Esophagus squamous epithelium (tissue), 5 donors: ENCODE results near the gene ANP32B. TPM values are rescaled to one million over a fixed set of nuclear protein-coding genes. Genes with fewer than 3 reads are reported as not detected.

ENCODE experiments used
- DNase-seq: peaks from one replicate; lab custom pipeline; 2025; lab: John Stamatoyannopoulos, UW
- H3K27ac ChIP-seq, 4 donors: fragments of 200-600 bp; sonication (generic); one replicate each; pipeline ENCODE4 v1.5.1; 2016 to 2019; ENCODE audit warnings: mild to moderate bottlenecking in 1 of 4
- H3K27me3 ChIP-seq, 4 donors: fragments of 200-600 bp; sonication (generic); 1 replicate in 3 of 4; 2 replicates in 1 of 4; pipeline versions ENCODE4 v1.5.1 to v1.6.0; 2017 to 2021; ENCODE audit warnings: antibody characterized with exemption in 1 of 4
- H3K36me3 ChIP-seq, 3 donors: fragments of 200-600 bp; sonication (generic); one replicate each; pipeline ENCODE4 v1.5.1; 2016 to 2019
- H3K4me1 ChIP-seq, 3 donors: fragments of 200-600 bp; sonication (generic); one replicate each; pipeline ENCODE4 v1.5.1; 2017 to 2019
- H3K4me3 ChIP-seq, 4 donors: fragments of 200-600 bp; sonication (generic); 1 replicate in 3 of 4; 2 replicates in 1 of 4; pipeline ENCODE4 v1.5.1; 2016 to 2019; ENCODE audit warnings: mild to moderate bottlenecking in 2 of 4, moderate library complexity in 1 of 4
- H3K9me3 ChIP-seq, 3 donors: fragments of 200-600 bp; sonication (generic); one replicate each; pipeline ENCODE4 v1.5.1; 2016 to 2019
- POLR2A ChIP-seq, 4 donors: fragments of 450-650 bp; IDR thresholded peaks; one replicate each; pipeline ENCODE4 v1.6.1; 2017; ENCODE audit warnings: antibody characterized with exemption in 4 of 4, mild to moderate bottlenecking in 4 of 4, moderate library complexity in 3 of 4
- WGBS, 2 donors: methylation state at CpG; one replicate each; pipeline ENCODE4 v1.1.5; 2018; 5-methylcytosine and 5-hydroxymethylcytosine counted together
- intact Hi-C: fragments of 100-400 bp; cut with DNase I; formaldehyde crosslinking; loops from one replicate; pipeline ENCODE4 v1.15.0; 2022
- total RNA-seq, 4 donors: library from RNA; depleted of rRNA; stranded (reverse); fragments of >200 nt; gene quantifications; one replicate each; pipeline ENCODE4 v1.1.0, GENCODE V29; 2016
- TF ChIP-seq, protein P1 (sequence below), 6 experiments: fragments of 450-650 bp in 4 of 6; fragments of 200-600 bp in 2 of 6; sonication (generic) in 2 of 6; IDR thresholded peaks; one replicate each; pipeline ENCODE4 v1.5.1; 2016 to 2019; ENCODE audit warnings: antibody characterized with exemption in 6 of 6, mild to moderate bottlenecking in 4 of 6, moderate library complexity in 4 of 6
- donor health status: DM: yes; HTN: yes; CAD: no.

The ANP32B gene
- total RNA-seq, 4 donors from 2014 or later, result 21.9 to 41.8 (median 28.4) TPM

DNA sequence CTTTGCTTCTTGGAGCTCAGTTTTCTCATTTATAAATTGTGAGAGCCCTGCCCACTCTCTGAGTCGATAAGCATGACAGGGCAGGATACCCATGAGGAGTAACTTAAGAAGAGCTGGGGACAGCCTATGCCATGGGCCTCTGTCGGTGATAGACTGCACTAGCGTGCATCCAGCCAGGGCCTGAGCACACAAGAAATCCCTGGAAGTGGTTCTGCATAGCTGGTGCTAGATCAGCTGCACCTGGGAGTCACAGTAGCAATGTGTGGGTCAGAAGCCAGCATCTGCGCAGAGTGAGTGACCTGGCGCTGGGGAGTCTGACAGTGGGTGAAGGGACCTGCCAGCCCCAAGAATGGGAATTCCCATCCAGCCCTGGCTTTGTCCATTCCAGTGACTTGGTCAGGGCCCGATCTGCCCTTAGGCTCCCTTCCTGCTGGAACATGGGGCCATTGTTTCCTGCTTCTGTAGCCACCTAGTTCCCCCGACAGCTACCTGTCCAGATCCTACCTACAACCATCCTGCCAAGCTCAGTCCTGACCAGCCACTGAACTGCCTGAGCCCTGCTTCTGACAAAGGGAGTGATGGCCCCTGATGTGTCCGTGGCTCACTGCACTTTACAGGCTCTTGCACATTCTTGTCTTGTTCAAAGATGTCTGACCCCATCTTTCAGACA is 37.5 kb downstream of the ANP32B start:
- Histone ChIP-seq H3K4me3 (no peak overlapping the region), H3K27ac (no peak overlapping the region), H3K36me3 (peaks cover 0 to 67% (median 5%) of the 10 kb centered on the region in 3 donors), H3K27me3 (no peaks in the 10 kb centered on the region), H3K4me1 (no peaks in the 10 kb centered on the region), H3K9me3 (no peaks in the 10 kb centered on the region)
- WGBS, 2 donors, result 91 to 93% methylated on average over 6 of the region's 8 CpGs
- no peak for TF ChIP-seq POLR2A (IDR thresholded peaks at IDR 0.05)
- TF ChIP-seq, protein P1, sequence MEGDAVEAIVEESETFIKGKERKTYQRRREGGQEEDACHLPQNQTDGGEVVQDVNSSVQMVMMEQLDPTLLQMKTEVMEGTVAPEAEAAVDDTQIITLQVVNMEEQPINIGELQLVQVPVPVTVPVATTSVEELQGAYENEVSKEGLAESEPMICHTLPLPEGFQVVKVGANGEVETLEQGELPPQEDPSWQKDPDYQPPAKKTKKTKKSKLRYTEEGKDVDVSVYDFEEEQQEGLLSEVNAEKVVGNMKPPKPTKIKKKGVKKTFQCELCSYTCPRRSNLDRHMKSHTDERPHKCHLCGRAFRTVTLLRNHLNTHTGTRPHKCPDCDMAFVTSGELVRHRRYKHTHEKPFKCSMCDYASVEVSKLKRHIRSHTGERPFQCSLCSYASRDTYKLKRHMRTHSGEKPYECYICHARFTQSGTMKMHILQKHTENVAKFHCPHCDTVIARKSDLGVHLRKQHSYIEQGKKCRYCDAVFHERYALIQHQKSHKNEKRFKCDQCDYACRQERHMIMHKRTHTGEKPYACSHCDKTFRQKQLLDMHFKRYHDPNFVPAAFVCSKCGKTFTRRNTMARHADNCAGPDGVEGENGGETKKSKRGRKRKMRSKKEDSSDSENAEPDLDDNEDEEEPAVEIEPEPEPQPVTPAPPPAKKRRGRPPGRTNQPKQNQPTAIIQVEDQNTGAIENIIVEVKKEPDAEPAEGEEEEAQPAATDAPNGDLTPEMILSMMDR (IDR thresholded peaks at IDR 0.05), result no peak
- intact Hi-C loops, result no loop called here
- DNase-seq, result no peak

- Histone ChIP-seq H3K4me3 (no peak overlapping the region), H3K9me3 (no peaks in the 10 kb centered on the region), H3K27me3 (no peaks in the 10 kb centered on the region), H3K36me3 (peaks cover 0 to 58% (median 5%) of the 10 kb centered on the region in 3 donors), H3K27ac (no peak overlapping the region), H3K4me1 (no peaks in the 10 kb centered on the region)
- intact Hi-C loops, result no loop called here
- no peak for DNase-seq
- WGBS, 2 donors, result 68 to 81% methylated on average over 7 to 8 of the region's 8 CpGs
- TF ChIP-seq, protein P1 (IDR thresholded peaks at IDR 0.05), result no peak
- TF ChIP-seq POLR2A (IDR thresholded peaks at IDR 0.05), result no peak
Measured at GRCh38 chr9:98021306-98022040, 38.3 kb downstream of the ANP32B start.

- H3K27ac ChIP-seq, result no peak overlapping the region
- intact Hi-C loops, result no loop called here
- peaks cover 0 to 49% (median 5%) of the 10 kb centered on the region in 3 donors for H3K36me3 ChIP-seq
- no peak for DNase-seq
- WGBS, 2 donors, result 79% methylated on average over 8 of the region's 8 CpGs
- H3K4me1 ChIP-seq, result no peaks in the 10 kb centered on the region
- no peaks in the 10 kb centered on the region for H3K9me3 ChIP-seq
- TF ChIP-seq POLR2A (IDR thresholded peaks at IDR 0.05), result no peak
- TF ChIP-seq, protein P1 (IDR thresholded peaks at IDR 0.05), result no peak
- H3K27me3 ChIP-seq, result no peaks in the 10 kb centered on the region
- H3K4me3 ChIP-seq, result no peak overlapping the region
Measured at GRCh38 chr9:98022447-98022846, 39.3 kb downstream of the ANP32B start.

- TF ChIP-seq POLR2A (IDR thresholded peaks at IDR 0.05), result no peak
- TF ChIP-seq, protein P1 (IDR thresholded peaks at IDR 0.05), result no peak
- DNase-seq, result no peak
Measured at GRCh38 chr9:98024702-98025101, 41.6 kb downstream of the ANP32B start.

DNA sequence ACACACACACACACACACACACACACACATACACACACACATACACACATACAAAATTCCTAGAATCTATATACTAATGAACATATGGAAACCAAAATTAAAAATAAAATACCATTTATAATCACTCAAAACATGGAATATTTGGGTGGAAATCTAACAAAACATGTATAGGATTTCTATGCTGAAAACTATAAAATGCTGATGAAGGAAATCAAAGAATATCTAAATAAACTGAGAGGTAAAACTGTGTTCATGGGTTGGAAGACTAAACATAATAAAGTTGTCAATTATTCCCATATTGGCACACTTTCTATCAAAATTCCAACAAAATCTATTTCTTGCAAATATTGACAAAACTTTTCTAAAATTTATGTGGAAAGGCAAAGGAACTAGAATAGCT is 48.0 kb downstream of the ANP32B start:
- DNase-seq, result no peak
- Histone ChIP-seq H3K4me3 (no peak overlapping the region), H3K9me3 (no peaks in the 10 kb centered on the region), H3K4me1 (peaks cover 3 to 11% (median 5%) of the 10 kb centered on the region in 3 donors), H3K27me3 (no peaks in the 10 kb centered on the region), H3K27ac (no peak overlapping the region), H3K36me3 (no peaks in the 10 kb centered on the region)
- intact Hi-C loops, result loop anchor here (10.0 kb wide), 1 partner anchor 106 kb away; the partner anchor contains the start of gene TRMO
- TF ChIP-seq, protein P1 (IDR thresholded peaks at IDR 0.05), result no peak
- TF ChIP-seq POLR2A (IDR thresholded peaks at IDR 0.05), result no peak

More at GRCh38 chr9:98024702-98025101, 41.6 kb downstream of the ANP32B start:
- Histone ChIP-seq H3K27me3 (no peaks in the 10 kb centered on the region), H3K4me1 (no peaks in the 10 kb centered on the region), H3K36me3 (peaks cover 0 to 26% (median 0%) of the 10 kb centered on the region in 3 donors), H3K27ac (no peak overlapping the region), H3K9me3 (no peaks in the 10 kb centered on the region), H3K4me3 (no peak overlapping the region)
- 100% methylated on average over 1 of the region's 1 CpG for WGBS, 2 donors
- intact Hi-C loops, result no loop called here
